HL-60 (cell line): ENCODE results near the gene ANP32D.
"Not testable (repeated sequence)": the region's sequence is repeated elsewhere in the genome, so short reads cannot be mapped to it uniquely, and the experiment has no call there.

ENCODE experiments used
- DNase-seq, 2 experiments: peaks; one replicate each; pipeline ENCODE4 v3.0.0-alpha.2; 2010 to 2020; ENCODE audit warnings: low read depth in 1 of 2, low spot score in 1 of 2
- H3K27ac ChIP-seq: fragments of 250-450 bp; sonication (Bioruptor Pico); replicated peaks from 2 replicates; pipeline ENCODE4 v1.5.1; 2020; ENCODE audit warnings: mild to moderate bottlenecking, moderate library complexity
- H3K27me3 ChIP-seq: fragments of 250-450 bp; sonication (Bioruptor Pico); 2 replicates; pipeline ENCODE4 v1.5.1; 2021; ENCODE audit warnings: mild to moderate bottlenecking, moderate library complexity; ENCODE audit not compliant: insufficient read depth, poor library complexity, severe bottlenecking
- H3K4me3 ChIP-seq: replicated peaks from 2 replicates; pipeline ENCODE4 v1.5.1; 2011; ENCODE audit warnings: mild to moderate bottlenecking, control low read depth, low read length; ENCODE audit not compliant: insufficient read depth
- GABPA ChIP-seq: IDR thresholded peaks from 2 replicates; pipeline ENCODE4 v1.6.1; 2012; ENCODE audit warnings: low read depth
- POLR2AphosphoS5 ChIP-seq: IDR thresholded peaks from 2 replicates; pipeline ENCODE4 v1.6.1; 2012; ENCODE audit warnings: low read depth
- SPI1 ChIP-seq: IDR thresholded peaks from 2 replicates; pipeline ENCODE4 v1.6.1; 2012; ENCODE audit warnings: low read depth, mild to moderate bottlenecking, borderline replicate concordance
- long read RNA-seq: library from polyadenylated mRNA; unstranded; transcript quantifications from one replicate; pipeline ENCODE4 v2.0.0, GENCODE V29; 2020
- TF ChIP-seq, protein P1 (sequence below): IDR thresholded peaks from one replicate; pipeline ENCODE4 v1.5.1; 2011; ENCODE audit warnings: low read length, control low read depth, inconsistent platforms; ENCODE audit not compliant: insufficient read depth
- TF ChIP-seq, protein P2 (sequence below): IDR thresholded peaks from 2 replicates; pipeline ENCODE4 v1.6.1; 2012; ENCODE audit warnings: low read depth; ENCODE audit not compliant: insufficient replicate concordance

ANP32D gene
- long read RNA-seq, result 0 reads

DNA sequence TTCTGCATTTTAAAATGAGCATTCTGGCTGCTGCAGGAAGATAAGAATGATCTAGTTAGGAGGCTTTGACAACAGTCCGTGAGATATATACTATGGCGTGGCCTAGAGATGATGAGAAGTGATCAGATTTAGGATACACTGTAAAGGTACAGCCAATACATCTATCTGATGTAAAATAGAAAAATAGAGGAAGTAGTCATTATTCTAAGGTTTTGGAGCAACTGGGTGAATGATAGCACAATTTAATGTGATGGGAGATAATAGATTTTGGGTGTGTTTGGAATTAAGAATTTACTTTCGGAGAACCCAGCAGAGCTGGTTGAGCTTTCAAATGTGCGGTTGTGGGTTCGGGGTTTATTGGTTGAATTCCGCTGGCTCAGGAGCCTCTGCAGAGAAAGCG, at the start of gene ANP32D:
TSS of gene ANP32D (plus strand) at position 301 of the 400 bp plus-strand sequence. CDS start 106 bp downstream, outside the sequence.
- no peak within 1 kb of the TSS for H3K4me3 ChIP-seq
- no peak within 1 kb of the TSS for H3K27ac ChIP-seq
- DNase-seq, result no peak
- TF ChIP-seq POLR2AphosphoS5 (no peak), SPI1 (no peak)
- H3K27me3 ChIP-seq, result no peaks in the 10 kb centered on the region

DNA sequence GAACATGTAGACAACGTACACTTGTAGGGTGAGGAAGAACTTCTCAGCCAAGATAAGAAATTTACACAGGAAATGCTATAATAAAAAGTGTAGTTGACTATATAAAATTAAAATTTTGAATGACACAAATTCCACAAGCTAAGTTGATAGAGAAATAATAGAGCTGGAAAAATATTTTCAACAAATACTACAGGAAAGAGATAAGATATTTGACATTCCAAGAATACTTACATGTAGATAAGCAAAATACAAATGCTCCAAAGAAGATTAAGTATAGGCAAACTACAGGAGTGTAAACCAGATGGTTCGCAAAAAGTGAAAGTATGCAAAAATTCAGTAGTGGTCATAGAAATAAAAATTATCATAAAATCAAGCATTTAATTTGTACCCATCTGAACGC, 49.2 kb upstream of the ANP32D start:
- no peak for DNase-seq
- H3K27ac ChIP-seq, result no peak overlapping the region
- TF ChIP-seq, protein P1, sequence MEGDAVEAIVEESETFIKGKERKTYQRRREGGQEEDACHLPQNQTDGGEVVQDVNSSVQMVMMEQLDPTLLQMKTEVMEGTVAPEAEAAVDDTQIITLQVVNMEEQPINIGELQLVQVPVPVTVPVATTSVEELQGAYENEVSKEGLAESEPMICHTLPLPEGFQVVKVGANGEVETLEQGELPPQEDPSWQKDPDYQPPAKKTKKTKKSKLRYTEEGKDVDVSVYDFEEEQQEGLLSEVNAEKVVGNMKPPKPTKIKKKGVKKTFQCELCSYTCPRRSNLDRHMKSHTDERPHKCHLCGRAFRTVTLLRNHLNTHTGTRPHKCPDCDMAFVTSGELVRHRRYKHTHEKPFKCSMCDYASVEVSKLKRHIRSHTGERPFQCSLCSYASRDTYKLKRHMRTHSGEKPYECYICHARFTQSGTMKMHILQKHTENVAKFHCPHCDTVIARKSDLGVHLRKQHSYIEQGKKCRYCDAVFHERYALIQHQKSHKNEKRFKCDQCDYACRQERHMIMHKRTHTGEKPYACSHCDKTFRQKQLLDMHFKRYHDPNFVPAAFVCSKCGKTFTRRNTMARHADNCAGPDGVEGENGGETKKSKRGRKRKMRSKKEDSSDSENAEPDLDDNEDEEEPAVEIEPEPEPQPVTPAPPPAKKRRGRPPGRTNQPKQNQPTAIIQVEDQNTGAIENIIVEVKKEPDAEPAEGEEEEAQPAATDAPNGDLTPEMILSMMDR, result no peak
- TF ChIP-seq SPI1 (no peak), GABPA (no peak), POLR2AphosphoS5 (no peak)
- TF ChIP-seq, protein P2, sequence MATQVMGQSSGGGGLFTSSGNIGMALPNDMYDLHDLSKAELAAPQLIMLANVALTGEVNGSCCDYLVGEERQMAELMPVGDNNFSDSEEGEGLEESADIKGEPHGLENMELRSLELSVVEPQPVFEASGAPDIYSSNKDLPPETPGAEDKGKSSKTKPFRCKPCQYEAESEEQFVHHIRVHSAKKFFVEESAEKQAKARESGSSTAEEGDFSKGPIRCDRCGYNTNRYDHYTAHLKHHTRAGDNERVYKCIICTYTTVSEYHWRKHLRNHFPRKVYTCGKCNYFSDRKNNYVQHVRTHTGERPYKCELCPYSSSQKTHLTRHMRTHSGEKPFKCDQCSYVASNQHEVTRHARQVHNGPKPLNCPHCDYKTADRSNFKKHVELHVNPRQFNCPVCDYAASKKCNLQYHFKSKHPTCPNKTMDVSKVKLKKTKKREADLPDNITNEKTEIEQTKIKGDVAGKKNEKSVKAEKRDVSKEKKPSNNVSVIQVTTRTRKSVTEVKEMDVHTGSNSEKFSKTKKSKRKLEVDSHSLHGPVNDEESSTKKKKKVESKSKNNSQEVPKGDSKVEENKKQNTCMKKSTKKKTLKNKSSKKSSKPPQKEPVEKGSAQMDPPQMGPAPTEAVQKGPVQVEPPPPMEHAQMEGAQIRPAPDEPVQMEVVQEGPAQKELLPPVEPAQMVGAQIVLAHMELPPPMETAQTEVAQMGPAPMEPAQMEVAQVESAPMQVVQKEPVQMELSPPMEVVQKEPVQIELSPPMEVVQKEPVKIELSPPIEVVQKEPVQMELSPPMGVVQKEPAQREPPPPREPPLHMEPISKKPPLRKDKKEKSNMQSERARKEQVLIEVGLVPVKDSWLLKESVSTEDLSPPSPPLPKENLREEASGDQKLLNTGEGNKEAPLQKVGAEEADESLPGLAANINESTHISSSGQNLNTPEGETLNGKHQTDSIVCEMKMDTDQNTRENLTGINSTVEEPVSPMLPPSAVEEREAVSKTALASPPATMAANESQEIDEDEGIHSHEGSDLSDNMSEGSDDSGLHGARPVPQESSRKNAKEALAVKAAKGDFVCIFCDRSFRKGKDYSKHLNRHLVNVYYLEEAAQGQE, result no peak
- peaks cover 12% of the 10 kb centered on the region for H3K27me3 ChIP-seq
- no peak overlapping the region for H3K4me3 ChIP-seq

DNA sequence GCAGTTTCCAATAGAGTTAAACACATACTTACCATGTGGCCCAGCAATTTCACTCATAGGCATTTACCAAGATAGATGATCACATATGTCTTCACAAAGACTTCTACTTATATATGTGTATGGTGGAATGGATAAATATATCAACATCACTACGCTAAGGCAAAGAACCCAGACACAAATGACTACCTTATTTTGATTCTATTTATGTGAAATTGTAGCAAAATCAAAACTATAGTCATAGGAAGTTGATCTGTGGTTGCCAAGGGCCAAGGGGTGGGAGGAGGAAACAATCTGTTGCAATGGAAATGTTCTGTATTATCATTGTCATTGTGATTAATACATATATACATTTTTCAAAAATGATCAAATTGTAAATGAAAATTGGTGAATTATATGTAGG, 47.7 kb upstream of the ANP32D start:
- H3K27me3 ChIP-seq, result peaks cover 7% of the 10 kb centered on the region
- H3K27ac ChIP-seq, result no peak overlapping the region
- H3K4me3 ChIP-seq, result no peak overlapping the region
- no peak for DNase-seq
- TF ChIP-seq, protein P2, result no peak
- TF ChIP-seq, protein P1, result no peak
- no peak for TF ChIP-seq POLR2AphosphoS5
- no peak for TF ChIP-seq GABPA
- no peak for TF ChIP-seq SPI1

DNA sequence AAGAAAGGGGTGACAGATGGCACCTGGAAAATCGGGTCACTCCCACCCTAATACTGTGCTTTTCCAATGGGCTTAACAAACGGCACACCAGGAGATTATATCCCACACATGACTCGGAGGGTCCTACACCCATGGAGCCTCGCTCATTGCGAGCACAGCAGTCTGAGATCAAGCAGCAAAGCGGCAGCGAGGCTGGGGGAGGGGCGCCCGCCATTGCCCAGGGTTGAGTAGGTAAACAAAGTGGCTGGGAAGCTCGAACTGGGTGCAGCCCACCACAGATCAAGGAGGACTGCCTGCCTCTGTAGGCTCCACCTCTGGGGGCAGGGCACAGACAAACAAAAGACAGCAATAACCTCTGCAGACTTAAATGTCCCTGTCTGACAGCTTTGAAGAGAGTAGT, 38.3 kb upstream of the ANP32D start:
- not testable (repeated sequence) for H3K27me3 ChIP-seq

DNA sequence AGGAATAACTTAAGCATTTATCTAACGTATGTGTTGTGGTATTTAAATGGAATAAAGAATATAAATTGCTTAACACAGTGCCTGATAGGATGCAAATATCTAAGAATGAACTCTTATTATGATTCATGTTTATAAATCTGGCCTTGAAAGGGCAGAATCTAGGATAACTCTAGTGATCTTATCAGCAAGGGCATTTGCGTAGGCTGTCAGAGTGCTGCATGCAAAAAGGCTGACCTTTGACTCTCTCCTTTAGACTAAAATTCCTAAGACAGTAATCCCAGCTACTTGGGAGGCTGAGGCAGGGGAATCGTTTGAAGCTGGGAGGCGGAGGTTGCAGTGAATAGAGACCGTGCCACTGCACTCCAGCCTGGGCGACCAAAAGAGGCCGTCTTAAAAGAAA, 31.3 kb upstream of the ANP32D start:
- TF ChIP-seq, protein P1, result no peak
- TF ChIP-seq, protein P2, result no peak
- no peak for TF ChIP-seq GABPA
- no peak for TF ChIP-seq POLR2AphosphoS5
- TF ChIP-seq SPI1, result no peak
- no peak overlapping the region for H3K27ac ChIP-seq
- no peak overlapping the region for H3K4me3 ChIP-seq
- DNase-seq, result no peak
- no peaks in the 10 kb centered on the region for H3K27me3 ChIP-seq

More for the DNA sequence above, 38.3 kb upstream of the ANP32D start:
- not testable (repeated sequence) for H3K27ac ChIP-seq, H3K4me3 ChIP-seq, DNase-seq
